HCT116 (cell line): ENCODE results near the gene SNN. TPM values are rescaled to one million over a fixed set of nuclear protein-coding genes. Genes with fewer than 3 reads are reported as not detected.

ENCODE experiments used
- ATAC-seq: fragments of 200-7000 bp; cut with Tn5 transposase; 2 replicates; pipeline ENCODE4 v1.9.1; 2020; ENCODE audit warnings: mild to moderate bottlenecking, moderate library complexity
- BruUV-seq: library from RNA; stranded (reverse); fragments of 400-500 nt; replicated peaks from 2 replicates; lab custom pipeline; 2021; lab: Mats Ljungman, UMichigan
- CTCF ChIA-PET: fragments of 300-600 bp; sonication (Branson Sonifier 250); formaldehyde crosslinking; loops from one replicate; lab custom pipeline; 2021; ENCODE audit warnings: antibody characterized with exemption; lab: Charles Lee
- POLR2A ChIA-PET: fragments of 300-600, 350-600 bp; sonication (Branson Sonifier 250); formaldehyde crosslinking; loops from one replicate; lab custom pipeline; 2021; ENCODE audit warnings: antibody characterized with exemption; lab: Charles Lee
- RAD21 ChIA-PET, 2 experiments: fragments of 300-600 bp; sonication (Branson Sonifier 250); formaldehyde crosslinking; loops; one replicate each; lab custom pipeline; 2023; ENCODE audit warnings: low total read pairs in 2 of 2; ENCODE audit not compliant: uncharacterized antibody in 2 of 2, unreplicated experiment in 2 of 2, low non-redundant PET in 1 of 2; lab: Charles Lee
- DNase-seq: peaks from one replicate; pipeline ENCODE4 v3.0.0-alpha.2; 2010; ENCODE audit warnings: low read depth, low spot score
- H2AFZ ChIP-seq: fragments of 200-600 bp; shearing (Covaris generic), sonication (generic); 2 replicates; pipeline ENCODE4 v1.6.1; 2017; ENCODE audit warnings: low read depth, mixed run types, mixed read lengths, antibody characterized with exemption, low read length; ENCODE audit not compliant: poor library complexity, severe bottlenecking
- H3K27ac ChIP-seq: 2 replicates; pipeline ENCODE4 v1.5.1; 2012; ENCODE audit warnings: low read depth, low read length
- H3K27me3 ChIP-seq: fragments of 200-600 bp; sonication (generic); 2 replicates; pipeline ENCODE4 v1.6.1; 2016; ENCODE audit warnings: mixed run types, low read length, mixed read lengths; ENCODE audit not compliant: insufficient read depth
- H3K36me3 ChIP-seq, 2 experiments: fragments of 200-500 bp in 1 of 2; fragments of 200-600 bp in 1 of 2; sonication (Bioruptor generic) in 1 of 2; sonication (generic) in 1 of 2; 2 replicates each; pipeline versions ENCODE4 v1.5.1 to v1.6.1; 2014 to 2016; ENCODE audit warnings: low read length in 2 of 2, inconsistent platforms in 1 of 2, mixed read lengths in 1 of 2, mixed run types in 1 of 2; ENCODE audit not compliant: insufficient read depth in 2 of 2, control insufficient read depth in 1 of 2
- H3K4me1 ChIP-seq, 2 experiments: fragments of 200-600 bp in 1 of 2; sonication (generic) in 1 of 2; 2 replicates each; pipeline versions ENCODE4 v1.5.1 to v1.6.1; 2012 to 2017; ENCODE audit warnings: low read length in 2 of 2, inconsistent platforms in 1 of 2, mild to moderate bottlenecking in 1 of 2, mixed read lengths in 1 of 2, mixed run types in 1 of 2, moderate library complexity in 1 of 2; ENCODE audit not compliant: insufficient read depth in 2 of 2, control insufficient read depth in 1 of 2
- H3K4me2 ChIP-seq: fragments of 200-600 bp; sonication (generic); 2 replicates; pipeline ENCODE4 v1.6.1; 2017; ENCODE audit warnings: mixed run types, low read length, mixed read lengths
- H3K4me3 ChIP-seq, 2 experiments: fragments of 200-600 bp in 1 of 2; sonication (generic) in 1 of 2; replicated peaks in 1 of 2; 2 replicates each; pipeline ENCODE4 v1.5.1; 2011 to 2016; ENCODE audit warnings: low read length in 2 of 2, control low read depth in 1 of 2, low read depth in 1 of 2, mild to moderate bottlenecking in 1 of 2, mixed read lengths in 1 of 2, mixed run types in 1 of 2
- H3K79me2 ChIP-seq: fragments of 200-600 bp; sonication (generic); 2 replicates; pipeline ENCODE4 v1.6.1; 2017; ENCODE audit warnings: mild to moderate bottlenecking, mixed run types, low read length, moderate library complexity, mixed read lengths; ENCODE audit not compliant: insufficient read depth
- H3K9ac ChIP-seq: fragments of 200-600 bp; sonication (generic); 2 replicates; pipeline ENCODE4 v1.6.1; 2016; ENCODE audit warnings: low read length, mixed read lengths
- H3K9me2 ChIP-seq: fragments of 200-600 bp; sonication (generic), shearing (Covaris generic); 2 replicates; pipeline ENCODE4 v1.6.1; 2017; ENCODE audit warnings: mixed run types, mild to moderate bottlenecking, moderate library complexity; ENCODE audit not compliant: insufficient read depth
- H3K9me3 ChIP-seq, 2 experiments: fragments of 200-500 bp in 1 of 2; fragments of 200-600 bp in 1 of 2; sonication (Bioruptor generic) in 1 of 2; sonication (generic) in 1 of 2; 2 replicates each; pipeline ENCODE4 v1.6.1; 2014 to 2017; ENCODE audit warnings: low read length in 2 of 2, mixed read lengths in 2 of 2, inconsistent platforms in 1 of 2, low read depth in 1 of 2, mild to moderate bottlenecking in 1 of 2, mixed run types in 1 of 2, moderate library complexity in 1 of 2; ENCODE audit not compliant: control insufficient read depth in 1 of 2, insufficient read depth in 1 of 2
- H4K20me1 ChIP-seq: fragments of 200-600 bp; sonication (generic), shearing (Covaris generic); 2 replicates; pipeline ENCODE4 v1.6.1; 2017; ENCODE audit warnings: mixed run types, mild to moderate bottlenecking, moderate library complexity; ENCODE audit not compliant: insufficient read depth
- CBX3 ChIP-seq: IDR thresholded peaks from 2 replicates; pipeline ENCODE4 v1.6.1; 2012; ENCODE audit warnings: low read depth
- CEBPB ChIP-seq: IDR thresholded peaks from 2 replicates; pipeline ENCODE4 v1.6.1; 2012; ENCODE audit warnings: low read depth
- EZH2phosphoT487 ChIP-seq: fragments of 200-600 bp; IDR thresholded peaks from 2 replicates; pipeline ENCODE4 v1.6.1; 2018; ENCODE audit warnings: antibody characterized with exemption, borderline replicate concordance
- POLR2A ChIP-seq: IDR thresholded peaks from 2 replicates; pipeline ENCODE4 v1.7.0; 2011; ENCODE audit warnings: borderline replicate concordance; ENCODE audit not compliant: insufficient read depth, insufficient read length; ENCODE audit errors: extremely low read depth
- RAD21 ChIP-seq: IDR thresholded peaks from 2 replicates; pipeline ENCODE4 v1.6.1; 2012; ENCODE audit warnings: low read depth, mild to moderate bottlenecking
- SIN3A ChIP-seq: IDR thresholded peaks from 2 replicates; pipeline ENCODE4 v1.6.1; 2012; ENCODE audit warnings: low read depth
- SP1 ChIP-seq: IDR thresholded peaks from 2 replicates; pipeline ENCODE4 v1.6.1; 2012; ENCODE audit warnings: low read depth
- TCF7L2 ChIP-seq: IDR thresholded peaks from 2 replicates; pipeline ENCODE4 v1.7.0; 2011; ENCODE audit warnings: borderline replicate concordance, inconsistent platforms; ENCODE audit not compliant: insufficient read depth, insufficient read length; ENCODE audit errors: extremely low read depth
- YY1 ChIP-seq: IDR thresholded peaks from 2 replicates; pipeline ENCODE4 v1.6.1; 2011; ENCODE audit warnings: low read length, low read depth, moderate library complexity, mild to moderate bottlenecking; ENCODE audit not compliant: insufficient replicate concordance; ENCODE audit errors: extremely low read depth
- intact Hi-C: fragments of 100-400 bp; cut with micrococcal nuclease; formaldehyde crosslinking; loops from 2 replicates; pipeline ENCODE4 v1.10.0; 2022
- total RNA-seq: library from RNA; stranded (reverse); gene quantifications from one replicate; pipeline ENCODE4 v1.2.1, GENCODE V29; 2021; ENCODE audit not compliant: unreplicated experiment
- TF ChIP-seq, protein P1 (sequence below): IDR thresholded peaks from 2 replicates; pipeline ENCODE4 v1.6.1; 2012
- TF ChIP-seq, protein P2 (sequence below): IDR thresholded peaks from 2 replicates; pipeline ENCODE4 v1.6.1; 2012; ENCODE audit warnings: low read depth
- TF ChIP-seq, protein P3 (sequence below): IDR thresholded peaks from 2 replicates; pipeline ENCODE4 v1.6.1; 2011; ENCODE audit warnings: mild to moderate bottlenecking, low read length, moderate library complexity; ENCODE audit not compliant: insufficient replicate concordance; ENCODE audit errors: extremely low read depth

Gene SNN
- total RNA-seq, 1 experiment from 2014 or later: 12.2 TPM

GRCh38 chr16:11655655-11656054 lies 12.6 kb upstream of the SNN start:
- Histone ChIP-seq H3K9me2 (no peaks in the 10 kb centered on the region), H3K4me1 (no peaks in the 10 kb centered on the region; a peak in 1 of 4 replicates), H3K9ac (no peak overlapping the region), H3K4me2 (no peak overlapping the region), H3K27me3 (no peaks in the 10 kb centered on the region), H3K9me3 (no peaks in the 10 kb centered on the region), H4K20me1 (no peaks in the 10 kb centered on the region), H3K79me2 (no peaks in the 10 kb centered on the region), H2AFZ (no peak overlapping the region), H3K36me3 (no peaks in the 10 kb centered on the region), H3K4me3 (no peak overlapping the region)
- intact Hi-C loops: no loop called here
- BruUV-seq: no TSS peak
- no peak for DNase-seq
- no peak for ATAC-seq
- RAD21 ChIA-PET: no interaction called here
- CTCF ChIA-PET: interaction anchor here (0.8 kb wide), 1 partner anchor 249 kb away, joined by 3 read pairs; no protein-coding TSS in a partner anchor
- POLR2A ChIA-PET: no interaction called here
- TF ChIP-seq, protein P1, sequence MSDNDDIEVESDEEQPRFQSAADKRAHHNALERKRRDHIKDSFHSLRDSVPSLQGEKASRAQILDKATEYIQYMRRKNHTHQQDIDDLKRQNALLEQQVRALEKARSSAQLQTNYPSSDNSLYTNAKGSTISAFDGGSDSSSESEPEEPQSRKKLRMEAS: no peak
- TF ChIP-seq, all 23 proteins: peak for 0
- H3K27ac ChIP-seq: no peak overlapping the region

DNA sequence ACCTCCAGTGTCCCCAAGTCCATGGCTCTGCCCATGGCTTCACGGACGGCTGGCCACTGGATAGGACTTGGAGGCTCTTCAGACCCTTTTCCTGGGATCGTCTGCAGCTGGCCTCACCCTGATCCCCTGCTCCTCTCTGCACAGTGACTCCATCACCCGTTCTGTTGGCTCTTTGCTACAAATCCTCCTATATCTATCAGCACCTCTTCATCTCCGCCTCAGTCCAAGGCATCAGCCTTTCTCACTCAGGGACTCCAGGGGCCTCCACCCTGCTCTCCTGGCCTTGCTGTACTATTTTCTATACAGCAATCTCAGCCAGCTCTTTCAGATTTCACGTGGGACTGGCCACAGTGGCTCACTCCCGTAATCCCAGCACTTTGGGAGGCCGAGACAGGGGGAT lies 10.7 kb upstream of the SNN start:
- DNase-seq (no peak), ATAC-seq (no peak)
- CTCF ChIA-PET: no interaction called here
- no peak overlapping the region for H3K4me3 ChIP-seq
- no peaks in the 10 kb centered on the region for H3K9me2 ChIP-seq
- H3K4me1 ChIP-seq: no peaks in the 10 kb centered on the region; a peak in 1 of 4 replicates
- H3K27me3 ChIP-seq: no peaks in the 10 kb centered on the region
- RAD21 ChIA-PET: no interaction called here
- no peak overlapping the region for H3K4me2 ChIP-seq
- no peaks in the 10 kb centered on the region for H4K20me1 ChIP-seq
- H3K9me3 ChIP-seq: no peaks in the 10 kb centered on the region
- intact Hi-C loops: no loop called here
- no peak overlapping the region for H3K27ac ChIP-seq
- H2AFZ ChIP-seq: no peak overlapping the region
- POLR2A ChIA-PET: no interaction called here
- H3K79me2 ChIP-seq: no peaks in the 10 kb centered on the region
- no peak overlapping the region for H3K9ac ChIP-seq
- H3K36me3 ChIP-seq: no peaks in the 10 kb centered on the region
- no TSS peak for BruUV-seq
- TF ChIP-seq SP1: no peak
- TF ChIP-seq EZH2phosphoT487: no peak
- no peak for TF ChIP-seq TCF7L2
- TF ChIP-seq RAD21: no peak
- no peak for TF ChIP-seq CBX3
- no peak for TF ChIP-seq YY1
- no peak for TF ChIP-seq CEBPB
- no peak for TF ChIP-seq SIN3A
- TF ChIP-seq, protein P2, sequence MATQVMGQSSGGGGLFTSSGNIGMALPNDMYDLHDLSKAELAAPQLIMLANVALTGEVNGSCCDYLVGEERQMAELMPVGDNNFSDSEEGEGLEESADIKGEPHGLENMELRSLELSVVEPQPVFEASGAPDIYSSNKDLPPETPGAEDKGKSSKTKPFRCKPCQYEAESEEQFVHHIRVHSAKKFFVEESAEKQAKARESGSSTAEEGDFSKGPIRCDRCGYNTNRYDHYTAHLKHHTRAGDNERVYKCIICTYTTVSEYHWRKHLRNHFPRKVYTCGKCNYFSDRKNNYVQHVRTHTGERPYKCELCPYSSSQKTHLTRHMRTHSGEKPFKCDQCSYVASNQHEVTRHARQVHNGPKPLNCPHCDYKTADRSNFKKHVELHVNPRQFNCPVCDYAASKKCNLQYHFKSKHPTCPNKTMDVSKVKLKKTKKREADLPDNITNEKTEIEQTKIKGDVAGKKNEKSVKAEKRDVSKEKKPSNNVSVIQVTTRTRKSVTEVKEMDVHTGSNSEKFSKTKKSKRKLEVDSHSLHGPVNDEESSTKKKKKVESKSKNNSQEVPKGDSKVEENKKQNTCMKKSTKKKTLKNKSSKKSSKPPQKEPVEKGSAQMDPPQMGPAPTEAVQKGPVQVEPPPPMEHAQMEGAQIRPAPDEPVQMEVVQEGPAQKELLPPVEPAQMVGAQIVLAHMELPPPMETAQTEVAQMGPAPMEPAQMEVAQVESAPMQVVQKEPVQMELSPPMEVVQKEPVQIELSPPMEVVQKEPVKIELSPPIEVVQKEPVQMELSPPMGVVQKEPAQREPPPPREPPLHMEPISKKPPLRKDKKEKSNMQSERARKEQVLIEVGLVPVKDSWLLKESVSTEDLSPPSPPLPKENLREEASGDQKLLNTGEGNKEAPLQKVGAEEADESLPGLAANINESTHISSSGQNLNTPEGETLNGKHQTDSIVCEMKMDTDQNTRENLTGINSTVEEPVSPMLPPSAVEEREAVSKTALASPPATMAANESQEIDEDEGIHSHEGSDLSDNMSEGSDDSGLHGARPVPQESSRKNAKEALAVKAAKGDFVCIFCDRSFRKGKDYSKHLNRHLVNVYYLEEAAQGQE: no peak
- TF ChIP-seq, protein P3, sequence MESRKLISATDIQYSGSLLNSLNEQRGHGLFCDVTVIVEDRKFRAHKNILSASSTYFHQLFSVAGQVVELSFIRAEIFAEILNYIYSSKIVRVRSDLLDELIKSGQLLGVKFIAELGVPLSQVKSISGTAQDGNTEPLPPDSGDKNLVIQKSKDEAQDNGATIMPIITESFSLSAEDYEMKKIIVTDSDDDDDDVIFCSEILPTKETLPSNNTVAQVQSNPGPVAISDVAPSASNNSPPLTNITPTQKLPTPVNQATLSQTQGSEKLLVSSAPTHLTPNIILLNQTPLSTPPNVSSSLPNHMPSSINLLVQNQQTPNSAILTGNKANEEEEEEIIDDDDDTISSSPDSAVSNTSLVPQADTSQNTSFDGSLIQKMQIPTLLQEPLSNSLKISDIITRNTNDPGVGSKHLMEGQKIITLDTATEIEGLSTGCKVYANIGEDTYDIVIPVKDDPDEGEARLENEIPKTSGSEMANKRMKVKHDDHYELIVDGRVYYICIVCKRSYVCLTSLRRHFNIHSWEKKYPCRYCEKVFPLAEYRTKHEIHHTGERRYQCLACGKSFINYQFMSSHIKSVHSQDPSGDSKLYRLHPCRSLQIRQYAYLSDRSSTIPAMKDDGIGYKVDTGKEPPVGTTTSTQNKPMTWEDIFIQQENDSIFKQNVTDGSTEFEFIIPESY: no peak
- no peak for TF ChIP-seq POLR2A
